GM18873 (cell line): ENCODE measurements around the gene SLC23A3.
A peak's percentile ranks its signal among the peaks of the same experiment; 100 is the strongest.

Source experiments
- ATAC-seq: cut with Tn5 transposase; IDR thresholded peaks from one replicate; pipeline ENCODE4 v1.9.1; 2021; ENCODE audit warnings: mild to moderate bottlenecking, moderate library complexity, moderate number of reproducible peaks; ENCODE audit not compliant: unreplicated experiment, low FRiP score

Gene SLC23A3

DNA sequence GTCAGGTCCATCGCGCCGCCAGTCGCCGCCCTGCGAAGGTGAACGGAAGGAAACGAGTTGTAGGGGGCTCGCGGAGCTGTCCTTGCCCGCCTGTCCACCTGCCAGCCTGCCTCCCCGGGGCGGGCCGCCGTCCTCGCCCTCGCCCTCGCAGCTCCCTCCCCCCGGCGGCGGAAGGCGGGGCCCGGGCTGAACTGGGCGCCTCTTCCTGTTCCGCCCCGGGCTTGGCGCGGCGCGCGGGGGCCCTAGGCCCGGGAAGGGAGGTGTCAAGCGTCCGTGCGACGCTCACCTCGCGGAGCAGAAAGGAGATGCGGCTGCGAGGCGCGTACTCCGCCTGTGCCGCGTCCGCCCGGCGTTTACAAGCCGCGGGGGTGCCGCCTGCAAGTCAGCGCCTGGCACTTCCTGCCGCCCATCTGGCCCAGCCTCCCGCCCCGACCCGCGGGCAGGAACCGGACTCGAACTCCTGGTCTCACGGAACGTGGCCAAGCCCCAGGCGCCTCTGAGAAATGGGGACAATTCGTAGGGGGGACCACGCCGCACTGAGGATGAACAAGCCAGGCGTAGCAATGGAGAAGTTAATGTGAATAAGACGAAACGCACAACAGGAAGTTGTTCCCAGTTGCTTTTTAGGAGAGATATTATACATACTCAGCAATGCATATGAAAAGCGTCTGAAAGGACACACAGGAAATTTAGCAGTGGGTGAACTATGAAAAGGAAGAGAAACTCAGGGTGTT, 7.2 kb upstream of the SLC23A3 start, which contains the start of gene CNPPD1:
Gene CNPPD1 (minus strand): TSS at position 108 of the 734 bp plus-strand sequence. CDS start 97 bp downstream, at position 11.
- peak; percentile 41 for ATAC-seq

DNA sequence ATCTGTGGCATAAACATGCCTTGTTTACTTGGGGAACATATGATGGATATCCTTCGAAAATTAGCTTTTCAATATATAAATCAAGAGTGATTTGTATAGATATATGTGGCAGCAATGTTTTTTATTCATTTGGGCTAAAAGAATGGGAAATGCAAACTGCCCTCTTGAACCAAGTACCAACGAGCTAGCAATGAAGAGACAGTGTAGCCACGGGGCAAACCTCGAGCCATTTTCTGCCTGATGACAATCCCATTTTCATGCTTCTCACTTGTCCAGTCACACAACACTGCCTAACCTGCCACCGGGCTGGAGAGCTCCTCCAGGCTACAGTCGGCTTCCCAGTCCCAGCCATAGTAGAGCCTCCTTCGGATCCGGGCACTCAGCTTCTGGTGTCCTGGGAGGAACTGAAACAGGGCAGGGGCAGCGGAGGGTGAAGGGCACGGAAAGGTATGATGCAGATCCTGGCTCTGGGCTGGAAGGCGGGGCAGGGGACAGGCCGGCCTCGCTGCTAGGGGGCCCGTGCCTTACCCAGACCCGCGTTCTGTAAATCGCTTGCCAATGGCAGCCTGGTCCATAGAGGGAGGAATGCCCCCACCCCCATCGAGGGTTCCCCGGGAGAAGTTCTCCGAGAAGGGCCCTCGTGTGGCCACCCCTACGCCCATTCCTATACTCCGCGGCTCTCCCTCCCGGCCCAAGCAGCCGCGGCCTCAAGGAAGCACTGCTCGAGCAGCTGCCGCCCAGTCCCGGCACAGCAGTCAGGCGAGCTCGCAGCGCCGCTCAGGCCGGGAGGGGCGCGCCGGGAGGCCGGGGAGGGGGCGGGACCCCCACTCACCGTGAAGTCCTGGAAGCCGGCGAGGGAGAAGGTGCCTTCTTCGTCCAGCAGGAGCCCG, 6.3 kb upstream of the SLC23A3 start:
- ATAC-seq: peak; percentile 23

DNA sequence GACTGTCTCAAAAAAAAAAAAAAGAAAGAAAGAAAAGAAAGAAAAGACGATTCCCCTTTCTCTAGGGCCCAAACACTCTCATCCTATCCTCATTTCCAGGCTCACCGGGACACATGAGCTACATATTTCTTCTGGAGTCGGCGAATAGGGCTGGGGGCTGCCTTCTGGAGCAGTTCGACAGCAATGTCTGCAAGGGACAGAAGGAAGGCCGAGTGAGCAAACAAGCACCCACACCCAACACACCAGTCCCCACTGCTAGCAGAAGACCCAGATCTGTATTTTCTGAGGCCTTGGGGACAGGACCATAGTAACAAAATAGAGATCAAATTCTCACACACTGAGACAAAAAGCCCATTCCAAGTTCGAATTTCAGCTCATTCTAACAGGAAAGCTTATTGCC, 5.7 kb upstream of the SLC23A3 start:
- ATAC-seq: no peak

DNA sequence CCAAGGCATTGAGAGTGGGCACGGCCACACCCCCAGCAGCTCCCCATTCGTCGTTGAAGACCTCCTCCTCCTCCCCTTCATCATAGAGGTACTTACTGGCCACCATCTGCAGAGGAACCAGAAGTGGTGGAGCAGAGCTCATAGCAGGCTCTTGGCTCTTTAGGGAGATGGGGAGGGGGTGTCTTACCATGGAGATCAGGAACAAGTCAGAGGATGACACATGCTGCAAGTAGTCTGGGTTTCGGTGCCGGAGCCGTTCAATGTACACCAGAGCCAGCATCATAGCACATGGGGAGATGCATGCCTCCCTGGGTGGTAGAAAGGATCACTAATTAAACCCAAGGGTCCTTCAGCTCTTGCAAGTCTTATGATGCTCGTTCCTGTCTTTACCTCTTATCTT, 5.0 kb upstream of the SLC23A3 start:
- no peak for ATAC-seq

DNA sequence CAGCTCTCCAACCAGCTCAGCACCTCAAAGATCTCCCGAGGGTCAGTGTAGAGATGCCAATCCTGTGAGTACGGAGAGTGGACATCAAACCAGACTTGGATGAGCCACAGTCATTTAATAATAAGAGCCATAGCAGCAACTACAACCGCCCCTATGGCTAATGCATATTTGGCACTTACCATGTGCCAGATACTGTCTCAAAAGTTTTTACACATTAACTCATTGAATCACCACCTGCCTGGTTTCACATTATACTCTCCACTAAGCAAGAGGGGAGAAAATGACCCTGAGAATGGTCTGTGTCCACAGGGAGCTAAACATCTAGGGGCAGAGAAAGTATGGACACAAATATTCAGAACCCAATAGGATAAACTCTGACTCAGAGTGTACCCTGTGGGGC, 4.3 kb upstream of the SLC23A3 start:
- ATAC-seq: no peak

DNA sequence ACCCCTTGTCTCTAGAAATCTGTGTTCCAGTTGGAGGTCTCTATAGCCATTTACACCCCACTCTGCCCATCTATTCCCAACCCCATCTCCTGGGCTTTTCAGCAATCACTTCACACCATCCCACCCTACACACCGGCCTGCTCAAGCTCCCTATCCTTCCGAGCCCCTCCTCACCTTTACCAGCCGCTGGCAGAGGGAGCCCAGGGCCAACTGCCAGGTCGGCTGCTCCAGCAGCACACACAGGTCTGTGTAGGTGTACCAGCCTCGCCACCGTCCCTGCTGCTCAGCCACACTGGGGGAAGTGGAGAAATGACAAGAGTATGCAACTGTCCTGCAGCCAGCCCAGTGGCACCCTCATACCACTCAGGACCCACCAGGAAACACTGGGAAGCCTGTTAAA, 3.3 kb upstream of the SLC23A3 start:
- no peak for ATAC-seq

DNA sequence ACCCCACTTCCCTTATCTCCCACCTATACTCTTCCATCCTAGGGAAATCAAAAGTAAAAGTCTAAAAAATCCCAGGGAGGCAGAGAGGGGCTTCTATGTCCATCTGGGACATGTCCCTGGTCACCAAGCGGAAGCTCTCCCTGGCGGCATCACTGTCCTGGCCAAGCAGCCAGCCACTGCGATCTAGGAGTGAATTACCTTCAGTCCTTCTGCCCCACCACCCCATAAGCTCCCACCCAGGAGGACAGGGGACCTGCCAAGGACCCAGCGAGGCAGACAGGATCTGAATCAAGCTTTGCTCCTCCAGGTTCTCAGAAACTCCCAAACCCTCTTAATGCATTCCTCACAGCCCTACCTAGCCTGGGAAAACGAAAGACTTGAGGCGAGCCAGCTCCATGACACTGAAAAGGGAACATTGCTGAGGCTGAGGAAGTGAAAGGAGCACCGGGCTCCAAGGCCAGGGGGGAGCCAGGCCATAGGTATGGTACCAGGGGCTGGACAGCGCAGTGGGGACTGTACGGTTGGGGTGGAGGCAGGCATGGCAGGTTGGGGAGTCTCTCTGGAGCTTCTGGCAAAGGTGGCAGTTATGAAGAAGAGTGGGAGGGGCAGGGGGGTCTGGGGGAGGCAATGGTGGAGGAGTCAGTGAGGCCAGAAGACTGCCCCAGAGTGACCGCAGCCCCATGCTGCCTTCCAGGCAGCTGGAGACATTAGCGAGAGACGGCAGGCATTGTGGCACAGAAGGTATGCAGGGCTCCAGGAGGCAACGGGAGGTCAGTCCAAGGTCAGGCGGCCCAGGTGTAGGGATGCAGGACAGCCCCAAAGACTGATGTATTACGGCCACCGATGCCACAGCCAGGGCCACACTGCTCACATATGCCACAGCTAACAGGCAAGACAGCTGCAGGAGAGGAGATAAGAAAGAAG, 2.7 kb upstream of the SLC23A3 start:
- ATAC-seq: no peak

DNA sequence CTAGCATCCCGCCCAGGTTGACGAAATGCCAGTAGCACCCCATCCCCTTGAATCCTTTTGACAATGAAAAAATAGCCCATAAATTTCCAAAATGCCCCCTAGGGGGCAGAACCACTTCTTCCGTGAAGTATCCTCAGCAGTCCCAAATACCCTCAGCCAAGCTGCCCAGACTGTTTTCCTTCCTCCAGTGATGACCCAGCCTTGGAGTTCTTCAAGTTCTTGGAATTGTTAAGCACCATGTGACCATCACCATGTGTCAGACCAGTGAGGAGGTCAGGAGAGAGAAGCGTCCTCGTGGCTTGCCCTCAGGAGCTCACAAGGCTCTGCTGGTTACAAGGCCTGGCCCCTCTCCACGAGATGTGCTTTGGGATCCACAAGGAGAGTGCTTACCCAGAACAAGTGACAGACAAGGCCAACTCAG, 1.4 kb upstream of the SLC23A3 start:
- no peak for ATAC-seq

DNA sequence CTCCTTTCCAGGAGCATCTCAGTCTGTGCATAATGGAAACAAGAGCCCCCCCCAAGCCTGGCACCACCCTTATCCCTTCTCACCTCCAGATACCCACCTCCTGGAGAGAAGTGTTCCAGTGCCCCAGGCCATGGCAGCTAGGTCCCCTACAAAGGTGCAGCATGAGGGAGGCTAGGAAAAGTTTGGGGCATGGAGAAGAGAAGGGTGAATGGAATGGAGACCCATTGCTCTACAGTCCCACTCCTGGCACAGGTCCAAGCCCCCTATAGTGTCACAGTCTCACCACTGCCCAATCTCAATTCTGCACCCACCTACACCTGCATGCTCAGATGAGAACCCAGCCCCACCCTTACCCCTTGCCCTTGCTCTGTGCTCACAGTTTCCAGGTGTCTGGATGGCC, 897 bp downstream of the SLC23A3 start:
- no peak for ATAC-seq

DNA sequence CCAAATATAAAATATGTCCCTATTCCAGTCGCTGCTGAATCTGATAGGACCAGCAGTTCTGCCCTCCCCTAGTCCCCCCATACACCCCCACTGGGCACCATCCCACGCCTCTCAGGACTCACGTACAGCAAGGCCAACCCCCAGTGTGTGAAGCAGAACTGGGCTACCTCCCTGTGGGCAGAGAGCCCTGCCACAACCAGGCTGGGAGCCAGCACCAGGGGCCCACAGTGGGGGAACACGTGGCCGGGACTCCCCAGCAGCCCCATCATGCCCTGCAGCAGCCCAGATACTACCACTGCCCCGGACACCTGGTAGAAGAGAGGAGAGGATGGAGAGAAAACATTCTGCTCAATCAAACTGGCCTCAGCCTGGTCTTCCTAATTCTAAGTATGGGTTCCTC, 1.3 kb downstream of the SLC23A3 start:
- ATAC-seq: no peak

DNA sequence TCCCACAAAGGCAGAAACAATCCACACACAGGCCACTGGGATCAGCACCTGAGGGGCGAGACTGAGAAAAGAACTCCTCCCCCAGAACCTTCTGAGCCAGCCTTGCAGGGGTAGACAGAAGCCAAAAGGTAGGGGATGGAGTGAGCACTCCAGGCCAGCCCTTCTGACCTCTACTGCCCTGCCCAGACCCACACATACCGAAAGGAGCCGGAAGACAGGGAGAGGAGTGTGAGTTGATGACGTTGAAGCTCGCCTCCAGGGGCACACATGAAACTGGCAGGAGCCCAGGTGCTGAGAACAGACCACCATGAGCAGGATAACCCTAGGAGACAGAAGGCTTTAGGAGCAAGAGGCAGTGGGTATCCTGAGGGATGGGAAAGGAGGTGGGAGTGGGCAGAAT, 1.8 kb downstream of the SLC23A3 start:
- no peak for ATAC-seq

DNA sequence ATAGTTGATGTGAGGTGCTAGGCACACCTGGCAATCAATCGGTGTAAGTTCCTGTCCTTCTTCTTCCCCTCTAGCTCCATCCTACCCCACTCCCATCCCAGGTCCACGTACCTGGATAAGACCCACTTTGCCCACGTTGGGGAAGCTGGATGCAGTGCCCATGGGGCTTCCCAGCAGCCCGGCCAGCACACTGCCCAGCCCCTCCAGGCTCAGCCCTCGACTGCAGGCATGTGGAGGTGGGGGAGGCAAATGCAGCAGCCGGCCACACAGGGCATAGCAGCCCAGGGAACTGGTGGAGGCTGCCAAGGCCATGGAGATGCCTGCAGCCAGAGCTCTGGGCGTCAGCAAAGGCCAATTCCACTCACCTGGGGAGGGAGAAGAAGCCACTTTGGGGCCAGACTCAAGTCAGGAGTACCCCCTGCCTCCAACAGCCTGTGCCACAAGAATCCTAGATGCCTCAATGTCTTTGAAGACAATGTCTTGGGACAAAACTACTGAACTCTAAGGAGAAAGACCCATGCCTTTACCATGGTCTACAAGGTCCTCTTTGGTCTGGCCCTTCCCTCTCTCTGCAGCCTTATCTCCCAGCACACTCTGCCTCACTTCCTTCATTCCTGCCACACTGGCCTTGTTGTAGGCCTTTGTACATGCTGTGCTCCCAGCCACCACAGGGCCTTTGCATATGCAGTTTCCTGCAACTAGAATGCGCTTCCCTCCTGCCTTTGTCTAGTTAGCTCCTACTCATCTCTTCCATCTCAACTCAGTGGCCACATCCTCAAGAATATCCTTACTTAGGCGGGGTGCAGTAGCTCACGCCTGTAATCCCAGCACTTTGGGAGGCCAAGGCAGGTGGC, 4.5 kb downstream of the SLC23A3 start:
- ATAC-seq: no peak

DNA sequence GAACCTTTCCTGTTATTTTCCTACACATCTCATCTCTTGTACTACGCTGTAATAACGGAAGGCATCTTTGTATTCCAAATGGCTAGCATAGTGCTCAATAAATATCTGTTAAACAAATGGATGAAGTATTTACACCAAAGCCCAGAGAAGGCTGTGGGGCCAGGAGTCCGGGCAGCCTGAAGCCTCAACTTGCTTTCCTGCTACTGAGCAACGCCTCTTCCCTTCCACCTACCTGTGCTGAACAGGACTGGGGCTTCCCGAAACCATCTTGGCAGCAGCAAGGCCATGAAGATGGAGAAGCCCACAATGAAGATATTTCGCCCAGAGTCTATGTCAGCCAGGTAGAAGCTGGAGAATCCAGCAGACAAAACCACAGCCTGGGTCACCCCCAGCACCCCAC, 6.7 kb downstream of the SLC23A3 start:
- ATAC-seq: no peak

DNA sequence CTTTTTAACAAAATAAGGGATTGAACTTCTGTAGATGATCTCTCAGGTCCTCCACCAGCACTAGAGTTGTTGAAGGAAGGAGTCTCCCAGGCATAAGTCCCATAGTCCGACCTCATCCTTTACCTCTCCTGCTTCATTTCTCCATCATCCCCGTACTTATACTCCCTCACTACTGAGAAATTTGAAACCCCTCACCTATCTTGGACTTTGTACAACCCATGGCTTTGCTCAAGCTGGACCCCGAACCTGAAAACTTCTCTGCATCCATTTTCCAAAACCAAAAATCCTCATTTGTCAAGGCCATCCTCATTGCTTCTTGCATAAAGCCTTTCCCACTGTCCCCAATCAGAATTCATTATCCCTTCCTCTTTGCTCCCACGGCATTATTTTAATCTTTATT, 8.7 kb downstream of the SLC23A3 start:
- ATAC-seq: no peak

DNA sequence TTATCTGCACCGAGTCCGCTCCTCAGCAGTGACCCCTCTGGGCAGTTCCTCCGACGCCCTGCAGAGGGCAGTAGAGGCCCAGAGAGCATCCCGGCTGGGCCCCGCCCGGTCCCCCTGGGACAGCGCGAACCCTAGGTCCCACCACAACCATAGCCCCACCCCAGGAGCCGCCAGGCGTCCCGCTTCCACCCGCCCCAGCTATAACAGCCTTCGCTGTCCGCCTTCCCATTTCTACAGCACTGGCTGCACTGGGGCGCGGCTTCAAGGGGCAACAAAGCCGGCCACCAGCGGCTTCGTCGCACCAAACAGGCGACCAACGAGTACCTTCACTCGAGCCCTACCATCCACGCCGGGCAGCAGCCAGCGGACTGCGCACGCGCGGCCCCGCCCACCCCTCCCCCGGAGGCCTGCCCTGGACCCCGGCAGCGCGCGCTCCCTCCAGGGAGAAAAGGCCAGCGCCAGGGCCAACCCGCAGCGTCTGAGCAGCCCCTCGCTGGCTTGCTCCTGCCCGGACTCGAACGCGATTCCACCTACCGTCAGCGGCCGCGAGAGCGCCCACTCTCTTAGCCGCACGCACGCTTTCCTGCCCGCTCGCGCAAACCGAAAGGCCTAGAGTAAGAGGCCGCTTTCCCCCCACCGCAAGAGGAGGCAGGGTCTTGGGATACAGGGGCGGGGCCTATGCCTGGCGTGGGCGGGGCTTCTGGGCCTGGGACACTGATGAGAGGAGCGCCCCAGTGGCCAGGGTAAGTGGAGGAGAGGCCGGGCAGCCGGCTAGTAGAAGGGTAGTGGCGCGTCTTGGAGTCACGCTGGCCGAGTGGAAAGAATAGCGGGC, 9.4 kb downstream of the SLC23A3 start, which contains the start of gene NHEJ1:
Gene NHEJ1 (minus strand): TSS at position 630 of the 832 bp plus-strand sequence. CDS start 2,453 bp downstream, outside the sequence.
- peak; percentile 77 for ATAC-seq

DNA sequence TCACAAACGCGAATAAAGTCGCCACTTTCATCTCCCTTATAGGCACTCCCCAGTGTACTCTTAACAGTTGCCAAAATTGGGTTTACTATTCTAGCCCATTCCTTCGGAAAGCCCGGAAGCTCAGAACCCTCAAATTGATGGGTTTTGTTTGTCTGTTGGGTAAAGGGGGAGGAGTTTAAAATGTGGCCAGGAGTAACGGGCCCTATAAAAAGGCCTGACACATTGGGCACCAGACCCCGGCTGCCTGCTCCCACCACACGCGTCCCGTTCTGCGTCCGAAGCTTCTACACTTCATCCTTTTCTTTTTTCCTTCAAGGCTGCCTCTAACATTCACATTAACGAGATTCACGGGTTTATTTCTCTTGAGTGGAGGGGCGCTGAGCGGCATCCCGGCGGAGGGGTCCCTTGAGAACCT, 10.1 kb downstream of the SLC23A3 start:
- ATAC-seq: no peak

DNA sequence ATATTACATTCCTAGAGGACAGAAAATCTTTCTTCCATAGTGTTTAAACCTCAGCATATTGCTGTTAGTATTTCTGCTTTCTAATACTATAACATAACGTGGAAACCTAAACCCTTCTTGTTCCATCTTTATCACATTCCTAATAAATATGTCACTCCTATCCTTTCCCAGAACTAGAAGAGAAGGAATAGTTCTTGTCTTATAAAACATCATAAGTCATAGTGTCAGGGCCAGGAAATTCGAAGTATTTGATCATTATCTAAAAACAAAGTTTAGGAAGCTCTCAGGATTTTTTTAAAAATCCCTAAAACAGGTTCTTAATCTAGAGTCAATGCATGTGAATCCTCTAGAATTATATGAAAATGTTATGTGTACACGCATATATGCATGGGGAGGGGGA, 11.2 kb downstream of the SLC23A3 start:
- ATAC-seq: no peak

DNA sequence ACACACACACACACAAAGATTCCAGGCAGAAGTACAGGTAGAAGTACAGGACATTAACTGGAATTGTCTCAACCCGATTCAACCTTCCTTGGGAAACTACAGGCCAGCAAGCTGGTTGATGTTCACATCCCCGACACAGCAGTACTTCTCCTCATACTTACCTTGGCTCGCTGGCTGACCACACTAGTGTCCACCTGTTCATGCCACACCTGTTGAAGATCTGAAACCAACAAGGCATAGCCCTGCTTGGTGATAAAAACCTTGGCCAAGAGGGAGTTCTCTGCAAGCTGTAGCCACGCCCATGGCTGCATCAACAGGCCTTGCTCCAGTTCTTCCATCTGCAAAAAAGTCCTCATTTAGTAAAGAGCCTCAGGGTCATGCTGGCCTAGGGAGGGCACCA, 11.8 kb downstream of the SLC23A3 start:
- no peak for ATAC-seq

DNA sequence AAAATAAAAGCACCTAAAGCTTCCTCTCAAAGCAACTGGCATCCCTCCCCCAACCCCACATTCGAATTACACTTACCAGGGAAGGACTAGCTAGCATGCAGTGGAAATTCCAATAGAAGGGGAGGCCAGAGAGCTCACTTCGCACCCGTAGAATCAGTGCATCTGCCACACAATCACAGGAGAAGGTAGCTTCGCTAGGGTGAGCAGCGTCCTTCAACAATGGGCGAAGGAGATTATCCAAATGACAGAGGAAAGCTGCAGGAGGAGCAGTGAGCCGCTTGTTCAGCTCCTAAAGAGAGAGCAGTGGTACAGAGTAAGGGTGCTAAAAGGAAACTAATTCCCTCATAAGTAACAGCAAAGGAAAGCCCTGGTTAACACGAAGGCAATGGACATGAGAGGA, 12.4 kb downstream of the SLC23A3 start:
- ATAC-seq: no peak
